ENCODE data around the gene PGGT1B. TPM values are rescaled to one million over a fixed set of nuclear protein-coding genes. Genes with fewer than 3 reads are reported as not detected.

The PGGT1B gene
- total RNA-seq, 1 experiment from 2014 or later: 37.7 TPM

DNA sequence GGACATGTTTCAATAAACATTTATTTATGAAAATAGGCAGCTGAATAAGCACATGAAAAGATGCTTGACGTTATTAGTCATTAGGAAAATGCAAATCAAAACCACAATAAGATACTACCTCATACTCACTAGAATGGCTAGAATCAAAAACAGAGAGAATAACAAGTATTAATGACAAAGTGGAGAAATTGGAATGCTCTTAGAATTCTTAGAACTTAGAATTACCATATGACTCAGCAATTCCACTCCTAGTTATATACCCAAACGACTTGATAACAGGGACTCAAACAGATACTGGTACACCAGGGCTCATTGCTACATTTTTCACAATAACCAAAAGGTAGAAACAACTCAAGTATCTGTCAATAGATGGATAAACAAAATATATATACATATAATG is 77.9 kb downstream of the PGGT1B start:
- Histone ChIP-seq H3K27ac (ENCODE audit: low read length) (no peak overlapping the region), H3K36me3 (ENCODE audit: control insufficient read depth, insufficient read depth, low read length) (peaks cover 2% of the 10 kb centered on the region; the same call in 1 of the 2 replicates), H3K27me3 (ENCODE audit: control insufficient read depth, insufficient read depth, low read length) (peaks cover 32% of the 10 kb centered on the region), H3K9me3 (ENCODE audit: control insufficient read depth, insufficient read depth, low read depth, low read length) (no peaks in the 10 kb centered on the region), H3K4me1 (ENCODE audit: control insufficient read depth, insufficient read depth, low read length) (no peaks in the 10 kb centered on the region), H3K4me3 (ENCODE audit: low read depth in 2 of 2, low read length in 2 of 2) (no peak overlapping the region)
- no peak for ATAC-seq
- ChIA-PET POLR2A (no interaction called here), CTCF (no interaction called here)
- TF ChIP-seq TCF7L2 (IDR thresholded peaks at IDR 0.05; ENCODE audit: low read depth, low read length): no peak
- TF ChIP-seq, protein P1, sequence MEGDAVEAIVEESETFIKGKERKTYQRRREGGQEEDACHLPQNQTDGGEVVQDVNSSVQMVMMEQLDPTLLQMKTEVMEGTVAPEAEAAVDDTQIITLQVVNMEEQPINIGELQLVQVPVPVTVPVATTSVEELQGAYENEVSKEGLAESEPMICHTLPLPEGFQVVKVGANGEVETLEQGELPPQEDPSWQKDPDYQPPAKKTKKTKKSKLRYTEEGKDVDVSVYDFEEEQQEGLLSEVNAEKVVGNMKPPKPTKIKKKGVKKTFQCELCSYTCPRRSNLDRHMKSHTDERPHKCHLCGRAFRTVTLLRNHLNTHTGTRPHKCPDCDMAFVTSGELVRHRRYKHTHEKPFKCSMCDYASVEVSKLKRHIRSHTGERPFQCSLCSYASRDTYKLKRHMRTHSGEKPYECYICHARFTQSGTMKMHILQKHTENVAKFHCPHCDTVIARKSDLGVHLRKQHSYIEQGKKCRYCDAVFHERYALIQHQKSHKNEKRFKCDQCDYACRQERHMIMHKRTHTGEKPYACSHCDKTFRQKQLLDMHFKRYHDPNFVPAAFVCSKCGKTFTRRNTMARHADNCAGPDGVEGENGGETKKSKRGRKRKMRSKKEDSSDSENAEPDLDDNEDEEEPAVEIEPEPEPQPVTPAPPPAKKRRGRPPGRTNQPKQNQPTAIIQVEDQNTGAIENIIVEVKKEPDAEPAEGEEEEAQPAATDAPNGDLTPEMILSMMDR (IDR thresholded peaks at IDR 0.05): no peak
- TF ChIP-seq, protein P2, sequence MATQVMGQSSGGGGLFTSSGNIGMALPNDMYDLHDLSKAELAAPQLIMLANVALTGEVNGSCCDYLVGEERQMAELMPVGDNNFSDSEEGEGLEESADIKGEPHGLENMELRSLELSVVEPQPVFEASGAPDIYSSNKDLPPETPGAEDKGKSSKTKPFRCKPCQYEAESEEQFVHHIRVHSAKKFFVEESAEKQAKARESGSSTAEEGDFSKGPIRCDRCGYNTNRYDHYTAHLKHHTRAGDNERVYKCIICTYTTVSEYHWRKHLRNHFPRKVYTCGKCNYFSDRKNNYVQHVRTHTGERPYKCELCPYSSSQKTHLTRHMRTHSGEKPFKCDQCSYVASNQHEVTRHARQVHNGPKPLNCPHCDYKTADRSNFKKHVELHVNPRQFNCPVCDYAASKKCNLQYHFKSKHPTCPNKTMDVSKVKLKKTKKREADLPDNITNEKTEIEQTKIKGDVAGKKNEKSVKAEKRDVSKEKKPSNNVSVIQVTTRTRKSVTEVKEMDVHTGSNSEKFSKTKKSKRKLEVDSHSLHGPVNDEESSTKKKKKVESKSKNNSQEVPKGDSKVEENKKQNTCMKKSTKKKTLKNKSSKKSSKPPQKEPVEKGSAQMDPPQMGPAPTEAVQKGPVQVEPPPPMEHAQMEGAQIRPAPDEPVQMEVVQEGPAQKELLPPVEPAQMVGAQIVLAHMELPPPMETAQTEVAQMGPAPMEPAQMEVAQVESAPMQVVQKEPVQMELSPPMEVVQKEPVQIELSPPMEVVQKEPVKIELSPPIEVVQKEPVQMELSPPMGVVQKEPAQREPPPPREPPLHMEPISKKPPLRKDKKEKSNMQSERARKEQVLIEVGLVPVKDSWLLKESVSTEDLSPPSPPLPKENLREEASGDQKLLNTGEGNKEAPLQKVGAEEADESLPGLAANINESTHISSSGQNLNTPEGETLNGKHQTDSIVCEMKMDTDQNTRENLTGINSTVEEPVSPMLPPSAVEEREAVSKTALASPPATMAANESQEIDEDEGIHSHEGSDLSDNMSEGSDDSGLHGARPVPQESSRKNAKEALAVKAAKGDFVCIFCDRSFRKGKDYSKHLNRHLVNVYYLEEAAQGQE (IDR thresholded peaks at IDR 0.05; ENCODE audit: insufficient read depth in 1 of 2, low read depth in 2 of 2, low read length in 1 of 2): no peak
- TF ChIP-seq SIN3A (IDR thresholded peaks at IDR 0.05; ENCODE audit: borderline replicate concordance, insufficient read depth, low read depth, low read length): no peak
- TF ChIP-seq POLR2AphosphoS5 (IDR thresholded peaks at IDR 0.05; ENCODE audit: low read depth, low read length): no peak
- intact Hi-C loops (cut with micrococcal nuclease; ENCODE audit: unreplicated experiment): no loop called here
- DNase-seq (ENCODE audit: low read depth, low spot score): no peak
- in situ Hi-C loops (cut with HindIII; ENCODE audit: low pct_unique_long_range_greater_than_20kb, low sequenced_read_pairs): no loop called here
- no TSS peak for BruUV-seq (replicated peaks)

DNA sequence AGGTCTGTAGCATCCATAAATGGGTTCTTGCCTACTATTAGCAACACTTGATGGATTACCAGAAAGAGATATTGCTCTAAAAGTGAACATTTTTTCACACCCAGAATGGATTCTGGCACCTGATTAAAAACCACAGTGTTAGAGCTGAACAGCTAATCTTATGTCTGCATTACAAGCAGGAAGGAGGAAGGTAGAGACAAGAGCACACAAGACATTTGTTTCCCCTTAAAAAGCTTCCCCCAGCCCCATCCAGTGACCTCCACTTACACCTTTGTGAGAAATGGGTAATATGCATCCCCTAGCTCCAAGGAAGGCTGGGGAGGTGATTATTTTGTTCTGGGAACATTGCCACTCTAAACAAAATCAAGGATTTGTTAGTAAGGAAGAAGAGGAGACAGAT is 80.9 kb downstream of the PGGT1B start:
- Histone ChIP-seq H3K27me3 (ENCODE audit: control insufficient read depth, insufficient read depth, low read length) (peaks cover 35% of the 10 kb centered on the region), H3K4me3 (ENCODE audit: low read depth in 2 of 2, low read length in 2 of 2) (no peak overlapping the region), H3K36me3 (ENCODE audit: control insufficient read depth, insufficient read depth, low read length) (peaks cover 2% of the 10 kb centered on the region; the same call in 1 of the 2 replicates), H3K4me1 (ENCODE audit: control insufficient read depth, insufficient read depth, low read length) (no peaks in the 10 kb centered on the region; the same call in 1 of the 2 replicates), H3K9me3 (ENCODE audit: control insufficient read depth, insufficient read depth, low read depth, low read length) (no peaks in the 10 kb centered on the region), H3K27ac (ENCODE audit: low read length) (no peak overlapping the region)
- in situ Hi-C loops (cut with HindIII; ENCODE audit: low pct_unique_long_range_greater_than_20kb, low sequenced_read_pairs): no loop called here
- BruUV-seq (replicated peaks): no TSS peak
- DNase-seq (ENCODE audit: low read depth, low spot score) (no peak), ATAC-seq (no peak)
- POLR2A ChIA-PET: no interaction called here
- no peak for TF ChIP-seq SIN3A (IDR thresholded peaks at IDR 0.05; ENCODE audit: borderline replicate concordance, insufficient read depth, low read depth, low read length)
- TF ChIP-seq, protein P2 (IDR thresholded peaks at IDR 0.05; ENCODE audit: insufficient read depth in 1 of 2, low read depth in 2 of 2, low read length in 1 of 2): no peak
- TF ChIP-seq, protein P1 (IDR thresholded peaks at IDR 0.05): no peak
- no peak for TF ChIP-seq POLR2AphosphoS5 (IDR thresholded peaks at IDR 0.05; ENCODE audit: low read depth, low read length)
- no peak for TF ChIP-seq TCF7L2 (IDR thresholded peaks at IDR 0.05; ENCODE audit: low read depth, low read length)
- CTCF ChIA-PET: no interaction called here
- intact Hi-C loops (cut with micrococcal nuclease; ENCODE audit: unreplicated experiment): no loop called here

Measured in Panc1 (cell line).